ENCODE measurements around the gene HDGFL2.
"Not testable (repeated sequence)": the region's sequence is repeated elsewhere in the genome, so short reads cannot be mapped to it uniquely, and the experiment has no call there.

HDGFL2 gene

GRCh38 chr19:4516939-4517300 lies 44.8 kb downstream of the HDGFL2 start:
- no peak for DNase-seq

- DNase-seq: no peak
Measured at GRCh38 chr19:4517451-4518057, 45.5 kb downstream of the HDGFL2 start.

GRCh38 chr19:4518345-4519171 lies 46.5 kb downstream of the HDGFL2 start, which contains the start of gene PLIN4:
PLIN4 (minus strand) TSS chr19:4518486; CDS start chr19:4518272, 214 bp downstream.
- DNase-seq: no peak

- no peak for DNase-seq
Measured at GRCh38 chr19:4519172-4519496, 47.0 kb downstream of the HDGFL2 start.

- DNase-seq: no peak
Measured at GRCh38 chr19:4519521-4520277, 47.6 kb downstream of the HDGFL2 start.

- no peak for DNase-seq
Measured at GRCh38 chr19:4521170-4521887, 49.2 kb downstream of the HDGFL2 start.

- DNase-seq: no peak
Measured at GRCh38 chr19:4521888-4522242, 49.8 kb downstream of the HDGFL2 start.

- DNase-seq: no peak
Measured at GRCh38 chr19:4522291-4523002, 50.4 kb downstream of the HDGFL2 start.

- DNase-seq: no peak
Measured at GRCh38 chr19:4523306-4524110, 51.4 kb downstream of the HDGFL2 start.

- DNase-seq: no peak
Measured at GRCh38 chr19:4524808-4525562, 52.9 kb downstream of the HDGFL2 start.

GRCh38 chr19:4525563-4526002 lies 53.5 kb downstream of the HDGFL2 start:
- DNase-seq: no peak

- DNase-seq: not testable (repeated sequence)
Measured at GRCh38 chr19:4527377-4527776, 55.3 kb downstream of the HDGFL2 start.

- DNase-seq: no peak
Measured at GRCh38 chr19:4528843-4529242, 56.7 kb downstream of the HDGFL2 start.

GRCh38 chr19:4529924-4530522 lies 57.9 kb downstream of the HDGFL2 start:
- no peak for DNase-seq

- DNase-seq: no peak
Measured at GRCh38 chr19:4531562-4532165, 59.6 kb downstream of the HDGFL2 start.

GRCh38 chr19:4533334-4533733 lies 61.2 kb downstream of the HDGFL2 start:
- DNase-seq: no peak

- DNase-seq: no peak
Measured at GRCh38 chr19:4533835-4534424, 61.8 kb downstream of the HDGFL2 start.

GRCh38 chr19:4534836-4535658 lies 63.0 kb downstream of the HDGFL2 start, which contains the start of gene PLIN5:
PLIN5 (minus strand) TSS chr19:4535224; CDS start chr19:4534074, 1,150 bp downstream.
- peak; percentile 60 to 77 for DNase-seq
